Aorta (tissue), 5 donors: ENCODE data around the gene USP9X. TPM values are rescaled to one million over a fixed set of nuclear protein-coding genes. Genes with fewer than 3 reads are reported as not detected.

Source experiments
- ATAC-seq: fragments of 200-7000 bp; cut with Tn5 transposase; one replicate; pipeline ENCODE4 v1.9.1; 2022; ENCODE audit warnings: moderate library complexity; ENCODE audit not compliant: low FRiP score
- DNase-seq, 2 donors: peaks; one replicate each; pipeline ENCODE4 v3.0.0-alpha.2; 2020
- H3K27ac ChIP-seq, 2 donors: one replicate each; pipeline ENCODE4 v1.5.1; 2013; ENCODE audit warnings: low read length in 2 of 2, mild to moderate bottlenecking in 2 of 2, moderate library complexity in 2 of 2, control low read depth in 1 of 2, inconsistent platforms in 1 of 2, low read depth in 1 of 2
- H3K27me3 ChIP-seq, 2 donors: one replicate each; pipeline ENCODE4 v1.6.1; 2013; ENCODE audit warnings: control low read depth in 1 of 2, low read length in 1 of 2, mild to moderate bottlenecking in 1 of 2, moderate library complexity in 1 of 2; ENCODE audit not compliant: insufficient read depth in 2 of 2, control insufficient read depth in 1 of 2
- H3K36me3 ChIP-seq, 2 donors: one replicate each; pipeline ENCODE4 v1.6.1; 2013; ENCODE audit warnings: control low read depth in 1 of 2, low read length in 1 of 2, mild to moderate bottlenecking in 1 of 2; ENCODE audit not compliant: insufficient read depth in 2 of 2, control insufficient read depth in 1 of 2
- H3K4me1 ChIP-seq, 2 donors: one replicate each; pipeline ENCODE4 v1.6.1; 2013; ENCODE audit warnings: low read length in 2 of 2, control low read depth in 1 of 2, mild to moderate bottlenecking in 1 of 2, moderate library complexity in 1 of 2; ENCODE audit not compliant: insufficient read depth in 2 of 2, control insufficient read depth in 1 of 2
- H3K4me3 ChIP-seq, 2 donors: one replicate each; pipeline ENCODE4 v1.5.1; 2013; ENCODE audit warnings: low read length in 2 of 2, control low read depth in 1 of 2, mild to moderate bottlenecking in 1 of 2
- H3K9me3 ChIP-seq: one replicate; pipeline ENCODE4 v1.6.1; 2013; ENCODE audit warnings: mild to moderate bottlenecking, low read length; ENCODE audit not compliant: control insufficient read depth
- WGBS, 2 donors: extraction: QIAGEN DNeasy Blood & Tissue Kit; methylation state at CpG; one replicate each; pipeline ENCODE4 v1.1.7; 2013; 5-methylcytosine and 5-hydroxymethylcytosine counted together
- intact Hi-C, 2 donors: fragments of 100-400 bp; cut with DNase I; formaldehyde crosslinking; loops; one replicate each; pipeline versions ENCODE4 v1.14.2 to v1.15.0; 2022
- polyA plus RNA-seq, 2 donors: library from polyadenylated mRNA; stranded (reverse); fragments of 200-250 nt; gene quantifications; one replicate each; pipeline ENCODE4 v1.2.3, GENCODE V29; 2013
- total RNA-seq, 2 donors: library from RNA; stranded (reverse); fragmentation: NEBNext Ultra II Directional; extraction: Animal tissue kit (Norgen Biotek cat#: 25700); gene quantifications; one replicate each; pipeline ENCODE4 v1.2.1, GENCODE V29; 2021
- donor health status: healthy with polysubstance abuse.
- donor health status: Bipolar disorder and iron deficiency.
- donor health status: DM: no; HTN: no; CAD: no.
- donor health status: DM: no; HTN: no; CAD: no.
- donor health status: DM: yes; HTN: yes; CAD: no.

USP9X gene
- total and polyA plus RNA-seq, 4 donors: 7.8 to 91.4 (median 51.1) TPM

DNA sequence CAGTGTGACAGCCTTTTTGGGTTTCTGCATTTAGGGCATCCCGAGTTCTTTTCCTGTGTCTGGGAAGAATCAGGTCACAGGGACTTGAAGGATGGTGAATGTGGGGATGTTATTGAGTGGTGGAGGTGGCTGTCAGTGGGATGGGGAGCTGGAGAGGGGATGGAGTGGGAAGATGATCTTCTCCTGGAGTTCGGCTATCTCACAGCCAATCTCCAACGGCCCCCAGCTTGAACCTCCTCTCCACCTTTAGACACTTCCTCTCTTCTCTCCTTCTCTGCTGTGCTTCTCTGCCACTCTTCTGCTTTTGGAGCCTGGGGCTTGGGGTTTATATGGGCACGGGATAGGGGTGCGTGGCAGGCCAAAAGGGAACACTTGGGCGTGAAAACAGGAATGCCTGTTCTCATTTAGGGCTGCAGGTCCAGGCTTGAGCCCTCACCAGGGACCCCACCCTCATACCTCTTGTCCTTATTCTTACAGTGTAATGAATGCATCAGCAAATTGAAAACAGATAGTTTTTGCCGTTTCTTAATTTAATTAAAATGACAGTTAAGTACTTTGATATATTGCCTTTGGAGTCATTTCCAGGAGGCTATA is 37.5 kb downstream of the USP9X start:
- ATAC-seq (no peak), DNase-seq (no peak)
- Histone ChIP-seq H3K4me1 (no peaks in the 10 kb centered on the region), H3K9me3 (no peaks in the 10 kb centered on the region), H3K27ac (no peak overlapping the region), H3K4me3 (no peak overlapping the region), H3K36me3 (no peaks in the 10 kb centered on the region), H3K27me3 (no peaks in the 10 kb centered on the region)
- 89 to 92% methylated on average over 7 of the region's 7 CpGs for WGBS, 2 donors
- intact Hi-C loops: no loop called here

DNA sequence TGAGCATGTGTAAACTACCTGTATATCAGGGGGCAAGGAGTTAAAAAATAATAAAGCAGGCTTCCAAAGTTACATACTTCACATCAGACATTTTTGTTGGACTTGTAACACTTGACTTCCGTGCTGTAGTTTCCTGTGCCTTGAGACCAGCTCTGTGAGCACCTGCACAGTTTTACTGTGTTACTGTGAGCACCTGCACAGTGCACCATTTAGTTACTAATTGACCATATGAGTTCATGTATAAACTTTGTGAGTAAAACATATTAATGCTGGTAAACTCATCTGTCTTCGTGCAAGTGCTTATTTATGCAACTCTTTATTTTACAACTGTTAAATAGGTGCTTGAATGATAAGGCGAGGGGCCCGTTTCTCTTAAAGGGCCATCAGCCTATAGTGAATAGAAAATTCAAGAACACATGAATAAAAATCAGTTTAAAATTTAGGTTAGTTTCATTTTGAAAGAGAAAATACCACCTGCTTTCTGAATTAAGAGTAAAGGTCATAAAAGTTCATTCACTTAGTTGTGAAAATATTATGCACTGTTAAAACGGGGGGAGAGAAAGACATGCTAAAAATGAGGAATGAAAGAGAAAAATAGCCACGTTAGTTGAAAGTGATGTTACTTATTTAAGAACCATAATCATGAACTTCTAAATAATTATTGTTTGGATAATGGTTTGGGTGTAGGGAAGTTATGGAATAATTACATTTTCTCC is 42.4 kb downstream of the USP9X start:
- no peaks in the 10 kb centered on the region for H3K36me3 ChIP-seq
- H3K27me3 ChIP-seq: no peaks in the 10 kb centered on the region
- no peak overlapping the region for H3K4me3 ChIP-seq
- WGBS, 2 donors: 11 to 57% methylated on average over 6 of the region's 6 CpGs
- H3K27ac ChIP-seq: no peak overlapping the region
- H3K4me1 ChIP-seq: no peaks in the 10 kb centered on the region
- no peaks in the 10 kb centered on the region for H3K9me3 ChIP-seq
- intact Hi-C loops: no loop called here
- ATAC-seq (no peak), DNase-seq (no peak)

DNA sequence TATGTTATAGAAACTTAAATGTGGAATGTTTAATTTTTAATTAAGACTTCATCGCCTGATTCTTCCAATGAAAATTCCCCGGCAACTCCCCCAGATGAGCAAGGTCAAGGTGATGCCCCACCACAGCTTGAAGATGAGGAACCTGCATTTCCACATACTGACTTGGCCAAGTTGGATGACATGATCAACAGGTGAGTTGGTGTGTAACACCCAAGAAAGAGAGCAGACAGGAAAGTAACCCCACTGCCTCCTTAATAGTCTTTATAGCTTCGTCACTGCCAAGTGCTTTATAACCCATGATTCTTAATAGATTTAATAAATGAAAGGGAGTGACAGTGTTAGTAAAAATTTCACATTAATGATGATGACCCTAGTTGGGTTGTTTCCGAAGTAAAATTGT is 43.7 kb downstream of the USP9X start:
- intact Hi-C loops: no loop called here
- Histone ChIP-seq H3K9me3 (no peaks in the 10 kb centered on the region), H3K36me3 (no peaks in the 10 kb centered on the region), H3K27ac (no peak overlapping the region), H3K4me3 (no peak overlapping the region), H3K27me3 (no peaks in the 10 kb centered on the region), H3K4me1 (no peaks in the 10 kb centered on the region)
- ATAC-seq (no peak), DNase-seq (no peak)
- WGBS, 2 donors: 95 to 96% methylated on average over 4 of the region's 4 CpGs

DNA sequence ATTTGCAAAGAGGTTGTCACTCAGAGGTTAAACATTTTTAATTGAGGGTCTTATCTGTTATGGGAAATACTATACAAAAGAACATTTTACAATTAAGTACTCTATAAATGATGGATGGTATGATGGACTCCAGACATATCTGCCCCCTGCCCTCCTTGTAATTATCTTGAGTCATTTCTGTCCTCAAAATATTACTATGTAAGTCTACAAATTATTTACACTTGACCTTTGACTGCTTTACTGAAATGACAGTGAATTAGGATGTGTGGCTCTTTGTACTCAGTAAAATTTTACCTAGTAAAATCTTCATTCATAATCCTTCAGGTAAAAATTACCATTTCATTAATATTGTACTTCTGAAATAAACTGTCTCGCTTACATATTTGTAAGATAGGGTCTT is 46.5 kb downstream of the USP9X start:
- Histone ChIP-seq H3K27me3 (no peaks in the 10 kb centered on the region), H3K27ac (no peak overlapping the region), H3K9me3 (no peaks in the 10 kb centered on the region), H3K36me3 (no peaks in the 10 kb centered on the region), H3K4me3 (no peak overlapping the region), H3K4me1 (no peaks in the 10 kb centered on the region)
- WGBS, 2 donors: 97 to 98% methylated on average over 1 of the region's 1 CpG
- DNase-seq: no peak
- no peak for ATAC-seq
- intact Hi-C loops: no loop called here

DNA sequence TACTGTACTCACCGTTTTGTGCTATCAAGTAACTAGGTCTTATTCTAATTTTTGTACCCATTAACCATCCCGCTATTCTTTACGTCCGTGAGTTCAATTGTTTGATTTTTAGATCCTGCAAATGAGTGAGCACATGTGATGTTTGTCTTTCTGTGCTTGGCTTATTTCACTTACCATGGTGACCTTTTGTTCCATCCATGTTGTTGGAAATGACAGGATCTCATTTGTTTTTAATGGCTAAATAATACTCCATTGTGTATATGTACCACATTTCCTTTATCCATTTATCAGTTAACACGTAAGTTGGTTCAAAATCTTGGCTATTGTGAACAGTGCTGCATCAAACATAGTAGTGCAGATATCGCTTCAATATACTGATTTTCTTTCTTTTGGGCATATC is 48.3 kb downstream of the USP9X start:
- Histone ChIP-seq H3K4me1 (peaks cover 0 to 1% of the 10 kb centered on the region in 2 donors), H3K36me3 (no peaks in the 10 kb centered on the region), H3K27me3 (no peaks in the 10 kb centered on the region), H3K4me3 (no peak overlapping the region), H3K9me3 (no peaks in the 10 kb centered on the region), H3K27ac (no peak overlapping the region)
- DNase-seq (no peak), ATAC-seq (no peak)
- intact Hi-C loops: no loop called here
- WGBS, 2 donors: 97% methylated on average over 6 of the region's 6 CpGs

DNA sequence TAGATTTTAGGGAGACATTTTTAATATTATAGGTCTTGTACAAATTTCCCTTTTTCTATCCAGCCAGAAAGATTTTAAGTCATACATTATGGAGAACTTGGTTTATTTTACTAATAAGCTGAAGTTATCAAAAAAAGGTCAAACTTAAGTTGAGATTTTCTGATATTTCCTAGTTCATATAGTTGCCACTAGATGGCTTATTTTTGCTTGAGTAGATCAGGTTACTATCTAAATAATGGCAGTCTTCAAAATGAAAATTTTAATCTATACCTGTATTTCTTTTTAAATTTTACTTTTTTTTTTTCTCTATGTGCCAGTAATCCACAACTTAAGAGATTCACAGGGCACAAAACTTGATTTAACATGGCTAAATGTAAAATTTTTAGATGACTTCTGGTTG is 52.3 kb downstream of the USP9X start:
- Histone ChIP-seq H3K9me3 (no peaks in the 10 kb centered on the region), H3K27ac (no peak overlapping the region), H3K36me3 (no peaks in the 10 kb centered on the region), H3K4me1 (peaks cover 0 to 3% of the 10 kb centered on the region in 2 donors), H3K27me3 (no peaks in the 10 kb centered on the region), H3K4me3 (no peak overlapping the region)
- ATAC-seq (no peak), DNase-seq (no peak)
- intact Hi-C loops: no loop called here

DNA sequence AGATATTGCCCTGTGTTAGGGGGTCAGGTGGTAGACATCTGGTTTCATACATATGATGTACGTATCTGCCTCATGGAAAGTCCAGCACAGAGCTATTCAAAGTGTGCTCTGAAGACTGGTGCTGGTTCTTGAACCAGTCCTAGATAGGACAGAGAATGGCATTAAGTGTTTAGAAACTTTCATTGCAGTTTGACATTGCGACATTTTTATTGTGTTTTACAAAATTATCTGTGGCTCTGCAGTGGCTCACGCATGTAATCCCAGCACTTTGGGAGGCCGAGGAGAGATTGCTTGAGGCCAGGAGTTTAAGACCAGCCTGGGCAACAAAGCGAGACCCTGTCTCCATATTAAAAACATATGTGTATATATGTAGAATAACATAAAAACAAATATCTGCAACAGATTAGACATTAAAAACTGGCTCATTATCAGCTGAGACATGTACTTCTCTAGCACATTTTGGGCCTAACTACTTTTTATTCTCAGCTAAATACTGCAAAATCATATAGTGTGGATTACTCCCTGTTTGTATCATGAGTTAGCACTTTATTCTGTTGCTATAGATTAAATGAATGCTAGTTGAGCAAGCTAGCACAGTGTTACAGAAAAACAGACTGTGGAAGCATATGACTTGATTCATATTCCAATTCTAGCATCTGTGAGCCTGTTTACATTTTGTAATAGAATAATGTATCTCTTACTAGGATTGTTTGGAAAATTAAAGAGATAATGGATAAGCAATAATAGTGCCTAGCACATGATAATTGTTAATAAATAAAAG is 57.1 kb downstream of the USP9X start:
- H3K4me3 ChIP-seq: no peak overlapping the region
- ATAC-seq (no peak), DNase-seq (no peak)
- H3K4me1 ChIP-seq: peaks cover 0 to 3% of the 10 kb centered on the region in 2 donors
- H3K27me3 ChIP-seq: no peaks in the 10 kb centered on the region
- intact Hi-C loops: no loop called here
- WGBS, 2 donors: 92 to 95% methylated on average over 5 of the region's 5 CpGs
- H3K36me3 ChIP-seq: no peaks in the 10 kb centered on the region
- H3K27ac ChIP-seq: no peak overlapping the region
- H3K9me3 ChIP-seq: no peaks in the 10 kb centered on the region

DNA sequence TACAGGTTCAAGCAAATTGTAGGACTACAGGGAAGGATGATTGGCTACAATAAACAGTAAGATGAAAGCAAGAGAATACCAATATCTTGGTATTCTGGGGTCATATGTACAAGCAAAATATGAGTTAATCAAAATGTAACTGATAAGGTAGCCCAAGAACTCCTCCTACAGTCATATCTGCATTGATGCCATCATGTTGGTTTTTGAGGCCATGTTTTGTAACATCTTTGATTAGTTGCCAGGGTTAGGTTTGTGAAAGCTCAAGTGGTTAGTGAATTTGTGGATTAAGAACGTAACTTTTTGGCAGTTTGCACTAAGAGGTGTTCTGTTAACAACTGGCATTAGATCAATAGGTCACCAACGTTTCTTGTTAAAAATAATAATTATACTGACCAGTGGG is 59.6 kb downstream of the USP9X start:
- no peaks in the 10 kb centered on the region for H3K4me1 ChIP-seq
- H3K27me3 ChIP-seq: no peaks in the 10 kb centered on the region
- intact Hi-C loops: no loop called here
- no peaks in the 10 kb centered on the region for H3K9me3 ChIP-seq
- no peak for ATAC-seq
- 43 to 65% methylated on average over 2 of the region's 2 CpGs for WGBS, 2 donors
- no peaks in the 10 kb centered on the region for H3K36me3 ChIP-seq
- no peak for DNase-seq
- H3K4me3 ChIP-seq: no peak overlapping the region
- no peak overlapping the region for H3K27ac ChIP-seq
